ENCODE data around the gene TSC22D4. TPM values are rescaled to one million over a fixed set of nuclear protein-coding genes. Genes with fewer than 3 reads are reported as not detected.
A peak's percentile ranks its signal among the peaks of the same experiment; 100 is the strongest.

Gene TSC22D4
- total and polyA plus RNA-seq, 2 donors (not counting 3 experiments of a cell fraction or from before 2014, with no cell fraction given): 40.1 to 84.4 TPM

DNA sequence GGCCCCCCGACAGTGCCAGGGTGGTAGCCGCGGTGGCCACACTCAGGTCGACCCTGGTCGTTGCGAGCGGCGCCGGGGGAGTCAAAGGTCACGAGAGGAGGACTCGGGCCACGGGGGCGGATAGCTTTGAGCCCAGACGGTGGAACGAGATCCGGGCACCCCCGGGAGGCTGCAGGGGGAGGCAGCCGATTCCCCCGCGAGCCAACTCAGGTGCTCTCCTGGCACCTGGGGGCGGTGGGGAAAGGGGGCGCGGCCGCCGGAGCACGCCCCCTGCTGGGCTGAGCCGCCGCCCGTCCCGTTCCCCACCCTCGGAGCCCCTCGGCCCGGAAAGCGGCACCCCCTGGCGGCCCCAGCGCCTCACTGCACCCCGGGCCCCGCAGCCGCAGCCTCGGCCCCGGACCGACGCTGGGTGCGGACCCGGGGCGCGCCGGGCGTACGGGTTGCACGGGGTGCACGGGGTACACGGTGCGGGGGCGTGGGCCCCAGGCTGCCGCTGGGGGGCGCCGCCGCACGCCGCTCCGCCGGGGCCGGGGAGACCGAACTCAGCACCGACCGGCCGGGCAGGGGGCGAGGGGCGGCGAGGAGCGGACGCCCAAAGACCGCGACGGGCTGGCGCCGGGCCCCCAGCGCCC lies 4.2 kb upstream of the TSC22D4 start:
- ChIA-PET CTCF (interaction anchor here (0.8 to 3.0 kb wide), 16 partner anchors 10 to 242 kb away, joined by 3 to 55 read pairs (median 5); partner anchors contain the start of genes AGFG2 and ZCWPW1), POLR2A (no interaction called here)
- no peak overlapping the region for H3K27ac ChIP-seq (ENCODE audit: insufficient read depth, low read depth, low read length)
- dilution Hi-C loops (cut with MboI; ENCODE audit: extremely low pct_ligation_motif_present, low sequenced_read_pairs): no loop called here
- no peaks in the 10 kb centered on the region for H3K9me1 ChIP-seq (replicated peaks; ENCODE audit: control insufficient read depth, extremely low read depth, insufficient read depth, low read length)
- H3K9ac ChIP-seq (replicated peaks; ENCODE audit: extremely low read depth, insufficient read depth, low read length): no peak overlapping the region
- TF ChIP-seq POLR2A (IDR thresholded peaks at IDR 0.05; ENCODE audit: low read depth, low read length) (no peak), POLR2AphosphoS5 (IDR thresholded peaks at IDR 0.05; ENCODE audit: insufficient read depth, low read depth, low read length) (peak; percentile 63), FOS (IDR thresholded peaks at IDR 0.05; ENCODE audit: borderline replicate concordance, insufficient read depth, low read length) (no peak), CTCF (IDR thresholded peaks at IDR 0.05; ENCODE audit: extremely low read depth in 1 of 2, insufficient read depth in 1 of 2, low read depth in 1 of 2, low read length in 2 of 2) (peak; percentile 87 to 99), GATA2 (IDR thresholded peaks at IDR 0.05; ENCODE audit: insufficient read depth, insufficient read length, low read depth, low read length) (no peak), EZH2 (IDR thresholded peaks at IDR 0.05; ENCODE audit: borderline replicate concordance, low read depth, low read length, severe bottlenecking) (no peak)
- TF ChIP-seq, protein P1, sequence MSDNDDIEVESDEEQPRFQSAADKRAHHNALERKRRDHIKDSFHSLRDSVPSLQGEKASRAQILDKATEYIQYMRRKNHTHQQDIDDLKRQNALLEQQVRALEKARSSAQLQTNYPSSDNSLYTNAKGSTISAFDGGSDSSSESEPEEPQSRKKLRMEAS (IDR thresholded peaks at IDR 0.05; ENCODE audit: insufficient read depth, insufficient read length): no peak
- peaks cover 10% of the 10 kb centered on the region for H3K79me2 ChIP-seq (ENCODE audit: control insufficient read depth, insufficient read depth, low read length)
- H3K9me3 ChIP-seq (replicated peaks; ENCODE audit: control insufficient read depth, insufficient read depth, low read length): no peaks in the 10 kb centered on the region
- no peaks in the 10 kb centered on the region for H4K20me1 ChIP-seq (replicated peaks; ENCODE audit: control insufficient read depth, extremely low read depth, insufficient read depth, low read length)
- H3K4me2 ChIP-seq (ENCODE audit: insufficient read depth, low read length): peak overlapping the region; percentile 20
- intact Hi-C loops (cut with micrococcal nuclease): loop anchor here (1.0 kb wide), 3 partner anchors 14 to 76 kb away; no protein-coding TSS in a partner anchor
- no TSS peak for BruUV-seq (replicated peaks)
- no peaks in the 10 kb centered on the region for H3K27me3 ChIP-seq (ENCODE audit: control insufficient read depth in 2 of 2, insufficient read depth in 2 of 2, low read length in 2 of 2)
- H3K4me1 ChIP-seq (ENCODE audit: control insufficient read depth, extremely low read depth, insufficient read depth, low read length): peaks cover 15% of the 10 kb centered on the region
- peak; percentile 63 for FAIRE-seq
- H3K36me3 ChIP-seq (ENCODE audit: control insufficient read depth in 2 of 2, extremely low read depth in 1 of 2, insufficient read depth in 2 of 2, low read length in 2 of 2): no peaks in the 10 kb centered on the region
- H2AFZ ChIP-seq (ENCODE audit: low read depth, low read length): peak overlapping the region; percentile 52
- H3K4me3 ChIP-seq (replicated peaks in 1 of 3; ENCODE audit: insufficient read depth in 1 of 3, low read depth in 1 of 3, low read length in 3 of 3): peak overlapping the region; percentile 29 to 60 (median 37)
- DNase-seq (ENCODE audit: low read depth, low spot score): peak; percentile 39
